GM19239 (cell line): ENCODE results near the gene FNIP2.
"Not testable (repeated sequence)": the region's sequence is repeated elsewhere in the genome, so short reads cannot be mapped to it uniquely, and the experiment has no call there.

ENCODE experiments used
- DNase-seq: peaks from one replicate; pipeline ENCODE4 v3.0.0; 2011; ENCODE audit warnings: low spot score; ENCODE audit not compliant: insufficient read length
- FAIRE-seq: peaks from 2 replicates; lab custom pipeline; 2011; peaks lifted over from hg19 to GRCh38; lab: Jason Lieb, UNC

The FNIP2 gene

DNA sequence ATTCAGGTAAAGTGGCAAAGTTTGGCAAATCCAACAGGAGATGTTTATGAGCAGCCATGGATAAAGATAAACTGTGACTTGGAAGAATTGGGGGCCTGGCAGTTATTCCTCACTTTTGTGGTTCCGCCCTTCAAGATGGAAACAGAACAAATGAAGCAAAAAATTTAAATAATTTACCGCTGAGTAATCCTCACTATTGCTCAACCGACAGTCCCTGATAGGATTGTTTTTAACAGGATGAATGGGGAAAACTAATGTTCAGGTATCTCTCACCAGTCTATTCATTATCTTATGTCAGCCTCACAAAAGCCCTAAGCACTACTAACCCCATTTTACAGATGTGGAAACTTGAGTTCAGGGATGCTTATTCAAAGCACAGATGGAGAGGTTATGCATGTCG lies 90.8 kb downstream of the FNIP2 start:
- no peak for DNase-seq
- no peak for FAIRE-seq

DNA sequence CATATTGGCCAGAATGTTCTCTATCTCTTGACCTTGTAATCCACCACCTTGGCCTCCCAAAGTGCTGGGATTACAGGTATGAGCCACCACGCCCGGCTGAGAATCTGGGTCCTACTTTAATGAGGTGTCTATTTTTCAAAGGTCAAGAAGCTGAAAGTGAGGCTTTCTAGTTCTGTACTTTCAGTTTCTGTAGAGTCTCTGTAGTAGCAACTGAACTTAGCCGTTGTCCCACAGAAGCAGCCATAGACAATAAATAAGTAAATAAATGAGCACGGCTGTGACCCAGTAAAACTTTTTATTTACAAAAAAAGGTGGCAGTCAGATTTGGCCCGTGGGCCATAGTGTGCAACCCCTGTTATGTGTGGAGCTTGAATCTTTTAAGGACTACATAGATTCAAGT lies 92.0 kb downstream of the FNIP2 start:
- peak; percentile 92 for FAIRE-seq
- no peak for DNase-seq

DNA sequence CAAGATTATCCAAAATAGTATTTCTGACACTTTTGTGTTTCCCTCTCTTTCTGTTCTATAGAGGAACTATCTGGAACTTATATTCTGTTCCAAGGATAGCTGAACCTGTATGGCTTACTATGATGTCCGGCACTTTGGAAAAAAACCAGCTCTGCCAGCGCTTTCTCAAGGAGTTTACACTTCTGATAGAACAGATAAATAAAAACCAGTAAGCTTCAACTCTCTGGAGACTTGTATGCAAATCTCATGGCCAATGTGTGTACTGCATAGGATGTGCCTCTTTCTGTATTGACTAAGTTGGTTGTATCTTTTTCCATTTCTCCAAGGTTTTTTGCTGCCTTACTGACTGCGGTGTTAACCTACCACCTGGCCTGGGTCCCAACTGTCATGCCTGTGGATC lies 92.5 kb downstream of the FNIP2 start:
- DNase-seq (no peak), FAIRE-seq (no peak)

DNA sequence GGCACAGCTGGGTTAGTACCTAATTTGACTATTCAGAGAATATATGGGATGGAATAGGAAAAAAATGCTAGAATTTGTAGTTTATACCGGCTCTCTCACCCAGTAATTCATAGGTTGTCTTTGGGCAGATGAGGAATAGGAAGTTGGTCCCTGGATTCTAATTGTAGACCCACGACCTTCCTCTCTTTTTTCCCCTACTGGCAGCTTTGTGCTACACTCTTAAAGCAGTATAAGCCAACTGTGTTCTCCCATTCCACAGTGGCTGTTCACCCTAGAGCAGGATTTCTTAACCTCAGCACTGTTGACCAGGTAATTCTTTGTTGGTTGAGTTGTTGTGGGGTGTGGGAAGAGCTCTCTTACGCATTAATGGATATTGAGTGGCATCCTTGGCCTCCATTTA lies 92.9 kb downstream of the FNIP2 start:
- DNase-seq (no peak), FAIRE-seq (no peak)

DNA sequence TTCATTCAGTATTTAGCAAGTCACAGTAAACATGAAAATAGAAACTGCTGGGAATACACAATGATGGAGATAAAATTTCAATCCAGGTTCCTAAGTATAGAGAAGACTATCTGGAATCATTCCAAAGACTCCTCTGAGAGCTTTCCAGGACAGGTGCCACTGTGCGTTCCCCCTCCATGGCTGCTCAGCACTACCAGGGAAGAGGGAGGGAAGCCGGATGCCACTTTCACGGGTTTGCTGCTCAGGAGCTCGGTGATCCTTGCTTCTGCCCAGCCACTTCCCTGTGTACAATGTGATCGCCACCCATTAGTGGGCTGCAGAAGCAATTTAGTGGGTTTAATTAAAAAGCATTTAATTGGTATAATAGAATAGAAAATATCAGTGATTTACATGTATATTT lies 94.5 kb downstream of the FNIP2 start:
- DNase-seq = no peak
- FAIRE-seq = no peak

DNA sequence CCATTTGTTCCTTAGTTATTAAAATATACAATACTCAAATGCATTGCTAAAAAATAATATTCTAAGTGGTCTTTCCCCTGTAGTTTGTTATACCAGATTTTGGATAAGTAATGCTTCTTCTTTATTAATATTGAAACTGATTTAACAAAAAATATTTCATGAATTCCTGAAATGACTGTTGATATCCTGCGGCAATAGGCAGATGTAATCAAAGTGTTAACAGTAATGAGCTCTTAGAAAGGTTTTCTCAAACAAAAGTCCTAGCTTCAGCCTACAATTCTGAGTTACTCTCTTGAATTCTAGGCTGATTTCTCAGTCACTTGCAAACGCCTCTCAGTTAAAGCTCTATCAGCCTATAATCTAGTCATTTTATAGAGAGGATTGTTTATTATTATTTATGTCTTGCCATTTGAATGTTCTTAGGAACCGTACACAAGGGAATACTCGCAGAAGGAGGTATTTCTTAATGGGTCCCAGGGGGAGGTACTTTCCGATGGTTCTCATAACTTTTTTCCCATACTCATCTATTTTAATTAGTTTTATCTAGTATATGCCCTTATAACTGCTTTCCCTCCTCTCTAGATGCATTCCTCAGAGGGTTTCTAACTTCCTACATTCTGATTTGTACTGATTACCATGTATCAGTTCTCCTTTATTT lies 96.8 kb downstream of the FNIP2 start:
- FAIRE-seq (no peak), DNase-seq (no peak)

DNA sequence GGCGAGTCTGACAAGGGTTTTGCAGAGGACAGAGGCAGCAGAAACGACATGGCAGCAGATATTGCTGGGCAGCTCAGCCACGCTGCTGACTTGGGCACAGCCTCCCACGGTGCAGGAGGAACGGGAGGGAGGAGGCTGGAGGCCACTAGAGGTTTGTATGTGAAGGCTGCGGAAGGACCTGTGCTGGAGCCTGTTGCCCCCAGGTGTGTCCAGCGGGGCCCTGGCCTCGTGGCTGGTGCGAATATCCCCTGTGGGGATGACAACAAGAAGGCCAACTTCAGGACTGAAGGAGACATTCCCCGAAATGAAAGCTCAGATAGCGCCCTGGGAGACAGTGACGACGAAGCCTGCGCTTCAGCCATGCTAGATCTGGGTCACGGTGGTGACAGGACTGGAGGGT lies 100.2 kb downstream of the FNIP2 start:
- FAIRE-seq (no peak), DNase-seq (no peak)

DNA sequence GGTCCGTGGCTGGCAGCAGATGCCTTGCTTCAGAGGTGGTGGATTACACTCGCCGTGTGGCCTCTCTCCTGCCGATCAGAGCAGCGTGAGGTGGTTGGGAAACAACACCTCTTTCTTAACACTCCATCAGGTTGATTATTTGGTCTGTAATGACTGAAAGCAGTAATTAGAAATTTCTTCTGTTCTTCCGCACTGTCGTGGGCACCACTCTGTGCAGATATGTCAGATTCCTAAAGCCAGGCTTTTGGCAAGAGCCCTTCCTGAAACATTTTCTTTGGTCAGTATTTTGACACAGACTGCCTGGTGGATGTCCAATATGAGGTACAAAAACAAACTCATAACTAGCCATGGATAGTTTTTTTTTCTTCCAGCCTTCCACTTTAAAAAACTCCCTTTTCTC lies 100.9 kb downstream of the FNIP2 start:
- no peak for FAIRE-seq
- DNase-seq = no peak

DNA sequence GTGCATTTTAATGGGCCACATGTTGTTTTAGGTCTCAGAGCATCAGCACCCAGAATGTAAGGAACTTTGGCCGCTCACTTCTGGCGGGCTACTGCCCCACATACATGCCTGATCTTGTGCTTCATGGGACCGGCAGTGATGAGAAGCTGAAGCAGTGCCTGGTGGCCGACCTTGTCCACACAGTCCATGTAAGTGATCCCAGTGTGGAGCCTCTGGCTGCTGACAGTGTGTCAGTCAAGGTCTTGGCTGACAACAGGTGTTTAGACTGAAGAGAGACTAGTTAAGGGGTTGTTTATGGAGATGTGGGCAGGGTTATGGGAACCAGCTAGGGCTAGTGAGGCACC lies 101.4 kb downstream of the FNIP2 start:
- no peak for DNase-seq
- no peak for FAIRE-seq

DNA sequence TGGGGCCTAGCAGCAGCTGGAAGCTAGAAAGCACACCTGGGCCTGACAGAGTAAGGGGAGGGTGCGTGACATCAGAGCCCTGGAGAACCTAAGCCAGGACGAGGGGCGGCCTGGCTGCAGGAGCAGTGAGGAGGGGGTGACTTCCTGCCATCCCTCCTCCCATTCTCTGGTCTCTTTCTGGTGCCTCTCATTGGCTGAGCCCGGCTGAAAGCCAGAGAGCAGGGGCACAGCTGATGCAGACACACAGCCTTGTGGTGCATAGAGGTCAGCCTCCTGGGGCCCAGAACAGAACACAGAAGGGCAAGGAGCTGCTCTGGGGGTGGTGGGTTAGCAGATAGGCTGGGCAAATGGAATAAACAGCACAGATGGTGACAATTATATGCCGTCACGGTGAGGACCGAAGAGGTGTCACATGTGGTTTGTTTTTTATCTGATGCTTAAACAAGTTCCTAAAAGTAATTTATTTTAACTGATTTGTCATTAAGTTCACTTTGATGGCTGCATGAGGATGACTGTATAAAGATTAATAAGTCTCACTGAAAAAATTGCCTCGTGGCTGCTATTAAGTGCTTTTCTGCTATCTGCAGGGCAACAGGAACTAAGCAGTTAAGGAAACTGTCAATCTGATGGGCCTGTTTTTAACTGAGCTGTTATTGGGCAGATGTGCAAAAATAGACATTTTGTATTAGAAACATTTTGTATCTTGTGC lies 102.0 kb downstream of the FNIP2 start:
- no peak for FAIRE-seq
- DNase-seq = no peak

DNA sequence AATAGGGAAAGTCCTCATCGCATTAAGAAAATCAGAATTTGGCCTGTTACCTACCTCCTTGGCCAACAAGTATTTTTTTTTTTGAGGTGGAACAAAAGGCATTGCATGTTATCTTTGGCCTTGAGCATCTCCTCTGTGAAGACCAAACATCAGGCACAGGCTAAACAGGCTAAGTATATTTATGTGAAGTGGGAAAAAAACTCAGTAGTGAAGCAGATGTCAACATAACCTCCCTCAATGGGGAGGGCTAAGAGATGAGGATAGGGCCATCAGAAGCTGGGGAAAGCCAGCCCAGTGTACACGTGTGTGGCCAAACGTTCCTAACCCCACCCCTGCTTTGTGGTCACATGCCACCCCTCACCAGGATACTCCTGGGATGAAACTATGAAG lies 102.5 kb downstream of the FNIP2 start:
- FAIRE-seq (no peak), DNase-seq (no peak)

DNA sequence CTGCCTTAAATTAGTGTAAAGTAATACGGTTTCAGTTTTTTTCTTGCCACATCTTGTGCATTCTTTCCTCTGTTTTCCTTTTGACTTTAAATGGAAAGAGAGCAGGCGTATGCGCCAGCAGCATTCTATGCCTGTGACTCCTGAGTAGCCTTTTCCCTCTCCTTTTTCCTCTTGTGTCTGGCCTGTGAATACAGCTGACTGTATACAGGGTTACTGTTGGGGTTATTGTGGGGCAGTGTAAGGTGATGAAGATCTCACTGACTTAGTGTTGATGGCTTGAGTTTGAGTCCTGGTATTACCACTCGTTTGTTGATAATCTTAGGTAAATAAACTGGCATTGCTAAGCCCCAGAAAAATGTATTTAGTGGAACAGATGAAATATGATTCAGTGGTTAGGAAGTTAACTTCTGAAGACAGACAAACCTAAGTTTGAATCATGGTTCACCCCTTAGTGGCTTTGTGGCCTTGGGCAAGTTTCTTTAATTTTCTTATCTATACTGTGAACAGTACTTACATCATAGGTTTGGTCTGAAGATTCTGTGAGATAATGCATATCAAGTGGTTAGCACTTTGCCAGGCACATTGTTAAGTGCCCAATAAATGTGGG lies 105.1 kb downstream of the FNIP2 start:
- FAIRE-seq (peak; percentile 31), DNase-seq (no peak)

DNA sequence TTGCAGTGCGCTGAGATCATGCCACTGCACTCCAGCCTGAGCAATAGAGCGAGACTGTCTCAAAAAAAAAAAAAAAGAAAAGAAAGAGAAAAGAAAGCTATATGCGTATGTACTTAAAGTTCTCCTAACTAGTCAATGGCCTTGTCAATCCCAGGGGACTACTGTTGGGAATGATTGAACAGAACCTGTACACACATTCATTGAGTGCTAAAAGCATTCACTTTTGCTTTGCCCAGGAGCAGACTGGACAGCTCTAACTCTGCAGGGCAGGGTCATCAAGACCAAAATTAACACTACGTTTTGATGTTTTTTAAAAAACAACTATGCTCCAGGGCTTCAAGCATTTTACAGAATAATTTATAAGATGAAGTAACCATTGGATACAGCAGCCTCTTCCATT lies 106.2 kb downstream of the FNIP2 start:
- no peak for DNase-seq
- FAIRE-seq = no peak

DNA sequence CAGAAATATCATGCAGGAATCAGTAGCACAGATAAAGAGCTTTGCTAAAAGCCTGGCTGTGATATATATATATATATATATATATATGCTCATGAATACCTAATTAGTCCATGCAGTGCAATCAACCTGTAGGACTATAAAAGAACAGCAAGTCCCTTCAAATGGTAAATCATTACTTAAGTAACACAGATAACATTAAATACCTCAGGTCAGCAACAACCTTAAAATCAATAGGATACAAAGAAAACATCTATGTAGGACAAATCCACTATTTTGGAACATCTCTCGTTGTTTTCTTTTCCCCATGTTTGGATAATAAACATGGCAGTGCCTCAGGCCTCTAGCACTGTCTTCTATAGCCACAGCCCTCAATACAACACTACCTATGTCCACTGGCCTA lies 106.6 kb downstream of the FNIP2 start:
- no peak for DNase-seq
- no peak for FAIRE-seq

DNA sequence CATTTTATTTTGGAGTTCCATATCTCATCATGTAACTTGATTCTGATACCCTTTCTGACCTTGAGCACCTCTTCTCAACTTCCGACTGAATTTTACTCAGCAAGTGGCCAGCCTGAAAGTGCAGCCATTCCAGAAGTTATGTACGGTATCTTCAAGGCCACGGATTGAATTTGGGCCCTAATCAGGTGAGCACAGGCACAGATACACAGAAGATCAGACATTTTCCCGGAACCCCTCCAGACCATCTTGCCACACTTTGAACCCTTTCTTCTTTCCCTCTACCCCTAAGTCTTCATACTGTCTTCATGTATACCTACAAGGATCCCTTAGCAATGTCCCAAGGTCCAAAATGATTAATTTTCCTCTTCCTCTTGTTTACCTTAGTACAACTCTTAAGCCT lies 108.2 kb downstream of the FNIP2 start:
- FAIRE-seq = no peak
- DNase-seq = no peak

DNA sequence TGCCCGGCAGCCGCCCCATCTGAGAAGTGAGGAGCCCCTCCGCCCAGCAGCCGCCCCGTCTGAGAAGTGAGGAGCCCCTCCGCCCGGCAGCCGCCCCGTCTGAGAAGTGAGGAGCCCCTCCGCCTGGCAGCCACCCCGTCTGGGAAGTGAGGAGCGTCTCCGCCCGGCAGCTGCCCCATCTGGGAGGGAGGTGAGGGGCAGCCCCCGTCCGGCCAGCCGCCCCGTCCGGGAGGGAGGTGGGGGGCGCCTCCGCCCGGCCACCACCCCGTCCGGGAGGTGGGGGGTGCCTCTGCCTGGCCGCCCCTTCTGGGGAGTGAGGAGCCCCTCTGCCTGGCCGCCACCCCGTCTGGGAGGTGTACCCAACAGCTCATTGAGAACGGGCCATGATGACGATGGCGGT lies 113.3 kb downstream of the FNIP2 start:
- not testable (repeated sequence) for DNase-seq, FAIRE-seq

DNA sequence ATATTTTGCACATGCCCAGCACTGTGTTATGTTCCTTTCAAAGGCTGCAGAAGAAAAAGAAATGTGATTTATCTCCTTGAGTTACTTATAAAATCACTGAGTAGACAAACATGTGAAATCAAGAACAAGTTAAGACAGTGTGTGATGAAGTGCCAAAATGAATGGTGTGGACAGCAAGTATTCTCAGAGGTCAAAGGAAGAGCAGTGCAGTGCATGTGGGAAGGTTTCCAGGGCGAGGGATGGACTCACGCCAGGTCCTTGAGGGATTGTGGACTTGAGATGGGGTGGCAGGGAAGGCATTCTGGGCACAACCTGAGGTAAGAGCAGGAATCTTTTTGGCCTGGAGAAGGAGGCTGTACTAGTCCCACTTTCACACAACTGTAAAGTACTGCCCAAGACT lies 115.5 kb downstream of the FNIP2 start:
- DNase-seq (no peak), FAIRE-seq (no peak)

DNA sequence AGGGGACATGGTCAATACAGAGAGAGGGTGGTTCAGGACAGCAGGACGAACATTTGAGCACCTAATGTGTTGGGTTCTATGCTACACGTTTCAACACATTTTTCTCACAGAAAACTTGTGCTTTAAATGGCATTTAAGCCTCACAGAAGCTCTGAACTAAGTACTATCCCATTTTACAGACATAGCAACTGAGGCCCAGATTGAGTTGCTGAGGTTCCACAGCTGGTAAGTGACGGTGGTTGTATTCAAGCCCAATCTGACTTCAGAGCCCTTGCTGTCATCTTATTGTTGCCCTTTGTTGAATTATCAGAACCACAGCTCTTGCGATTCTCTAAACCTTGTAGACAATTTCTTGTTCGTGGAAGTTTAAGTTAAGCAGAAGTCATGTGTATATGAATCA lies 116.7 kb downstream of the FNIP2 start:
- DNase-seq (no peak), FAIRE-seq (no peak)

DNA sequence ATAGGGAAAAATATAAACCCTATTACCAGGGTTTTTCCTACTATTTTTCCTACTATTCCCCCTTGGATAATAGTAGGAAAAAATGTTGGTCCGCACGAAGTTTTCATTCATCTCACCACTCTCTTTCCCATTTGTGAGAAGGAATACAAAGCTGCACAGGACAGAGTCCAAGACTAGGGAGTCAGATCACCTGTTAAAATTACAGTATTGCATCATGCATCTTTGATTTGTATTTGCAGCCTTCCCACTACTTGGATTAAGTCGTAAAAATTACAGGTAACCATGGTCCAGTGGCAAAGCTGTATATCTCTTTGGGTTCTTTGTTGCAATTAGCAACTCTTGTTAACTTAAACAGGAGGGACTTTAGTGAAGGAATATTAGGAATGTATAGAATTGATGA lies 121.5 kb downstream of the FNIP2 start:
- FAIRE-seq = no peak
- no peak for DNase-seq

DNA sequence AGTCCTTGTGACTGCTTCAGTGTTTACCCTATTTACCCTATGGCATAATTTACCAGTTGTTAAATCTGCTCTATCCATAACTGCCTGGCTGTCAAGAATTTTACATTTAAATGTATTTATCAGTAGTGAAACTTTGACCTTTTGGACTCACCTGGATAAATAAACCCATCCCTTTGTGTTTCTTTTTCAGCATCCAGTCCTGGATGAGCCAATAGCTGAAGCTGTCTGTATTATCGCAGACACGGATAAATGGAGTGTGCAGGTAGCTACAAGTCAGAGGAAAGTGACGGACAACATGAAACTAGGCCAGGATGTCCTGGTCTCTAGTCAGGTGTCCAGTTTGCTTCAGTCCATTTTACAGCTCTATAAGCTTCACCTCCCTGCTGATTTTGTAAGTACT lies 122.4 kb downstream of the FNIP2 start:
- no peak for FAIRE-seq

DNA sequence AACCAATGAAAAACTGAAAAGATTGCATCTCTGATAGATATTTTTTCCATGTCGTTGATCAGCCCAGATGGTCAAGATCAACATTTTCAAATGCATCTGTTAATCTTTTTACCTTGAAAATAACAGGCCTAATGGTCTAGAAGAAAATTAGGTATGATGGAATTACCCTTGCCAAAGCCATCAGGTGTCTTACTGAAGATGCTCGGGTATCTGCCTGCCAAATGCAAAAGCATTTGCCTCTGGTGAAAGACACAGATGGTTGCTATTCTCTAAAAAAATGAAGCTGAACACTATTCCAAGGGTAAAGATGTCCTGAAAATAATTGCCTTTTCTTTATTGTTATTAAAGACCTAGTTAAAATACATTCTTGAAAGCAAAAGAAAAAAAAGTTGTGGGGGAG lies 126.0 kb downstream of the FNIP2 start:
- no peak for FAIRE-seq
- DNase-seq = no peak

More for the DNA sequence above, 122.4 kb downstream of the FNIP2 start:
- no peak for DNase-seq
